K562 (cell line): Measurements from ENCODE around the gene HAX1.

Experiments
- CHD2 ChIP-seq: IDR thresholded peaks from 2 replicates; pipeline ENCODE4 v1.6.1; 2011; ENCODE audit warnings: low read depth, low read length
- FOXA3 ChIP-seq, 2 experiments: fragments of 450-650 bp in 1 of 2; sonication (generic) in 1 of 2; formaldehyde crosslinking; IDR thresholded peaks in 1 of 2; conservative IDR thresholded peaks in 1 of 2; 2 replicates each; pipeline versions ENCODE4 v1.4.0 to v1.8.0; 2020 to 2022; ENCODE audit warnings: mild to moderate bottlenecking in 2 of 2, missing genetic modification reagents in 1 of 2
- POLR2B ChIP-seq: fragments of 450-650 bp; IDR thresholded peaks from 2 replicates; pipeline ENCODE4 v1.6.1; 2018; ENCODE audit warnings: low read depth; ENCODE audit not compliant: partially characterized antibody
- PTBP1 ChIP-seq: fragments of 200-400 bp; formaldehyde crosslinking; IDR thresholded peaks from 2 replicates; pipeline ENCODE4 v1.6.1; 2017; ENCODE audit warnings: low read depth, low read length
- RREB1 ChIP-seq: fragments of 250-450 bp; sonication (Bioruptor Pico); IDR thresholded peaks from 2 replicates; pipeline ENCODE4 v1.4.0; 2020
- U2AF1 ChIP-seq: fragments of 200-400 bp; formaldehyde crosslinking; optimal IDR thresholded peaks from 2 replicates; pipeline ENCODE3; 2017; ENCODE audit warnings: mild to moderate bottlenecking, low read depth, low read length, moderate library complexity
- ZNF3 ChIP-seq: fragments of 250-450 bp; sonication (Bioruptor Pico); IDR thresholded peaks from 2 replicates; pipeline ENCODE4 v1.5.0; 2021; ENCODE audit warnings: mild to moderate bottlenecking, moderate library complexity

- TF ChIP-seq PTBP1 (no peak), ZNF3 (CRISPR knock-in tag) (no peak), FOXA3 (CRISPR knock-in tag; conservative IDR thresholded peaks at IDR 0.05 in 1 of 2, IDR thresholded peaks at IDR 0.05 in 1 of 2) (no peak), CHD2 (no peak), POLR2B (no peak), U2AF1 (no peak), RREB1 (no peak)
Observed at GRCh38 chr1:154256686-154257085, 15.7 kb upstream of the HAX1 start.
